Stimulated activated CD4-positive, alpha-beta T cell treated with anti-CD3 and anti-CD28 coated beads, Interleukin-4, amount 100 ng/mL, for 1 hour (primary cell): Measurements from ENCODE around the gene SFT2D3.
A peak's percentile ranks its signal among the peaks of the same experiment; 100 is the strongest.

Source experiments
- DNase-seq: peaks from one replicate; pipeline ENCODE4 v3.0.0-alpha.2; 2020

The SFT2D3 gene

DNA sequence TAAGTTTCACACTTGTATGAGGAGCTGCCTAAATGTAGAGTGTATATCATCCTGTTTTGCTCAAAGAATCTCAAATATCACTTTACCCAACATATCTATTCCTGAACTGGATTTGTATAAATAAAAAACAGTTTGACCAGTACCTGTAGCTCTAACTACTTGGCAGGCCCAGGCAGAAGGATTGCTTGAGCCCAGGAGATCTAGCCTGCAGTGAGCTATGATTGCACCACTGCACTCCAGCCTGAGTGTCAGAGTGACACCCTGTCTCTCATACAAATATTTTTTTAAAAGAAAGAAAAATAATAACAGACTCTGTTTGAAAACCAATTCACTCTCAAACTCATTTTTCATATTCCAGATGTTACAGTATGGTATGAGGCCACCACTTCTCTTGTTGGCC lies 18.2 kb upstream of the SFT2D3 start:
- DNase-seq = no peak

DNA sequence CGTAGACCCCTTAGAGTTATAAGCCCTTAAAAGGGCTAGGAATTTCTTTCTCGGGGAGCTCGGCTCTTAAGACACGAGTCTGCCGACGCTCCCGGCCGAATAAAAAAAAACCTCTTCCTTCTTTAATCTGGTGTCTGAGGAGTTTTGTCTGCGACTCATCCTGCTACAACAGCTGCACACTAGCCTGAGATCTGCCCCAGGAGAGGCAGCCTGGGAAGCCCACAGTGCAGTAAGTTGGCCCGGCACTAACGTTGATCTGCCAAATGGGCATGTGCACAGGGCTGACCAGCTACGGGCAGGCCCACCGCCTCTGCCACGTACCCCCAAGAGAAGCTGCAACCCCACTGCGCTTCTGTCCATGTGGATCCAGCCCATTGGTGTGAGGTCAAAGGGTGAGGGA lies 17.5 kb upstream of the SFT2D3 start:
- DNase-seq = no peak

DNA sequence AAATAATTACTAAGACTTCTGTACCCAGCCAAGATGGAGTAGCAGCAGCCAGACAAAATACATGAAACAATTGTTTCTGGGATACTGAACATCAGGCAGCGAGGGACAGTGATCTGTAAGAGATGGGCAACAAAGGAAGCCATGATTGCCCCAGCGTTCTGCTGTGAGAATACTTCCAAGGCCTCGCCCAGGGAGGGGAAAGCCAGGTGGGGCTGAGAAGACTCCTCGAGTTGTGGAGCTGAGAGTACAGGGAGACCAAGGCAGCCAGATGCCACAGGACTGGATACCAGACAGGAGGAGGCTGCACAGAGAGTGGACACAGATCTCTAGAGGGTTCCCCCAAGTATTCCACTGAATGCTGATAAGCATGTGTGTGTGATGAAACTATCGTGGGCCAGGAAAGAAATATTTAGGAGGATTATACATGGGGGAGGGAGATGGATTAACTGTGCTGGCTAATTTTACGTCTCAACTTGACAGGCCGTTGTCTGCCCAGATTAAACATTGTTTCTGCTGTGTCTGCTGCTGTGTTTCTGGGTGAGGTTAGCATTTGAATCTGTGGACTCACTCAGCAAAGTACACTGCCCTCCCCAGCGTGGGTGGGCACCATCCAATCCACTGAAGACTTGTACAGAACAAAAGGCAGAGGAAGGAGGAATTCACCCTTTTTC lies 15.8 kb upstream of the SFT2D3 start:
- no peak for DNase-seq

DNA sequence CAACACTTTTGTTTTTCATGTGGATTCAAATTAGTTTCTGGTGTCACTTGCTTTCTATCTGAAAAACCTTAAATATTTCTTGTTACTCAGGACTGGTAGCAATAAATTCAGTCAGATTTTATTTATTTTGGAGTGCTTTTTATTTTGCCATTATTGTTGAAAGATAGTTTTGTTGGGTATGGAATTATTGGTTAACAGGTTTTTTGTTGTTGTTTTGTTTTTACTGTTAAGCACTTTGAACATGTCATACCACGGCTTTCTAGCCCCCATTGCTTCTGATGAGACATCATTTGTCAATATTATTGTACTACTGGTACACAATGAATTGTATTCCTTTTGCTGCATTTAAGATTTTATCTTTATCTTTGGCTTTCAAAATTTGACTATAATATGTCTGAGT lies 12.9 kb upstream of the SFT2D3 start:
- no peak for DNase-seq

DNA sequence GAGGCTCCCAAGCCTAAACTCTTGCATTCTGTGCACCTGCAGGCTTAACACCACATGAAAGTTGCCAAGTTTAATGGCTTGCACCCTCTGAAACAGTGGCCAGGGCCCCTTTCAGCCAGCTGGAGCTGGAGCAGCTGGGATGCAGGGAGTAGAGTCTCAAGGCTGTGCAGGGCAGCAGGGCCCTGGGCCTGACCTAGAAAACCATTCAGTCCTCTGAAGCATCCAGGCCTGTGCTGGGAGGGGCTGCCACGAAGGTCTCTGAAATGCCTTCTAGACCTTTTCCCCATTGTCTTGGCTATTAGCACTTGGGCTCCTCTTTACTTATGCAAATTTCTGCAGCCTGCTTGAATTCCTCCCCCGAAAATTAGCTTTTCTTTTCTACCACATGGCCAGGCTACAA lies 10.6 kb upstream of the SFT2D3 start:
- DNase-seq = no peak

DNA sequence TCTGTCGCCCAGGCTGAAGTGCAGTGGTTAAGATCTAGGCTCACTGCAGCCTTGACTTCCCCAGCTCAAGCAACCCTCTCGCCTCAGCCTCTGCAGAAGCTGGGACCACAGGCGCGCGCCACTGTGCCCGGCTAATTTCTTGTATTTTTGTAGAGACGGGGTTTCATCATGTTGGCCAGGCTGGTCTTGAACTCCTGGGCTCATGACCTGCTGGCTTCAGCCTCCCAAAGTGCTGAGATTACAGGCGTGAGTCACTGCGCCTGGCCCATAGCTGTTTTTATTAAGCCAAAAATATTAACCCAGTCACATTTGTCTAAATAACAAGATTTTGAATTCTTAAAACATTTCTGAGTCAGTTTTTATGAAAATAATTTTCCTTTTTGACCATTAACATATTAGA lies 6.3 kb upstream of the SFT2D3 start:
- no peak for DNase-seq

DNA sequence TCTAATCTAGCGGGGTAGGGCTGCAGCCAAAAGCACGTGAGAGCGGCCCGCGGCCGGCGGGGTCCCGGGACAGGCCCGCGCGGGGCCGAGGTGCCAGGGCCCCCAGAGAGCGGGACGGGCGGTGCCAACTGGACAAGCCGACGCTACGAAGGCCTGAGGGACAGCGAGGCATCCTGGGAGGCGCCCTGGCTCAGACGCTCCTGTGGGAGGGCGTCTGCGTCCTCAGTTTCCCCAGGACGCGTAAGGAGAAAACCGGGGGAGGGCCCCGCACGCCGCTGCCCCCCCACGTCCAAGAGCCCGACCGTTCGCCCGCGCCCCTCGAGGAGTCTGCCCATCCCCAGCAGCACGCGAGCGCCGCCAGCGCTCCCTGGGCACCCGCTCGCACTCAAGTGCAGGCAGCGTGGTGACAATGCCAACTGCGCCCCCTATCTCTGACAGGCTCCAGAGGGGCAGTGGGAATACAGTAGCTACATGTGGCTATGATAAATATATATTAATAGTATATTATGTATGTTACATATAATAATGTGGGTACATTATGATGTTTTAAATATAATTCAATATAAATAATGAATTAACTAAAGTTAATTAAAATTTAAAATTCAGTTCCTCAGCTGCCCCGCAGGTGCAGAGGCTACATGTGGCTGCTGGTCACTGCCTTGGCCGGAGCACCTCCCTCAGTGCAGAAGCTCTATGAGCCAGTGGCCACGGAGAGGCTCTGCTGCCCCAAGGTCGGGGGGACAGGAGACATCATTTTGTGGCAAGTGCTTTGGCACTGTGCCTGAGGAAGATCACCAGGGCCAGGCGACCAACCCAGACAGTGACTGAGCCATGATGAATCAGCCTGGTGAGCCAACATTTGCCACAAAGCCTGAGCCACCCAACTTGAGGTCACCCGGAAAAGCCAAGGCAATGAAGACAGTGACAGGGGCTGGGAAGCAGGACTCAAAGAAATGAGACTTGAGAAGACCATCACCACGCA lies 5.5 kb upstream of the SFT2D3 start:
- DNase-seq = peak; percentile 58

DNA sequence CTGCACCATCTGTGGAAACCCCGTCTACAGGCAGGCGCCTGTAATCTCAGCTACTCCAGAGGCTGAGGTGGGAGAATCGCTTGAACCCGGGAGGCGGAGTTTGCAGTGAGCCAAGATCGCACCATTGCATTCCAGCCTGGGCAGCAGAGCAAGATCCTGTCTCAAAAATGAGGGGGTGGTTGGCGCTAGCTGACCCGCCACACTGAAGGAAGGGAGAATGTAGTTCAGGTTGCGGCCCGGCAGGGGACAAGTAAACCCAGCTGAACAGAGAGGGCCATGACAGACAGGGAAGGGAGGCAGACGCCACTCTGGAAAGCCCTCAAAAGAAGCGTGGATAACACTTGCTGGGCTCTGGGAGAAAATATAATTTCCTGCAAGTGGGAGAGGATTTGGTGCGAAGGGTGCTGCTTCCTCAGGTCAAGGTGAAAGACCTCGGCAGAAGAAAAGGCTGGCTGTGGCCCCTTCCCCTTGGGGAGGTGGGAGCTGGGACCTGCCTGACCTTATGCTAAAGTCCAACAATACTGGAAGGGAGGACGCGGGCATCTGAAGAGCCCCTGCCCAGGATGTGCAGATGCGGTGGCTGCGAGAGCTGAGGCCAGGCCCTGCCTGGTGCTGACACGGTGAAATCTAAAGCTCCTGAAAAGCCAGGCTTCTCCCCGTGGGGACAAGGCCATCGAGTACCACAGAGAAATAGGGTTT lies 3.7 kb upstream of the SFT2D3 start:
- no peak for DNase-seq

DNA sequence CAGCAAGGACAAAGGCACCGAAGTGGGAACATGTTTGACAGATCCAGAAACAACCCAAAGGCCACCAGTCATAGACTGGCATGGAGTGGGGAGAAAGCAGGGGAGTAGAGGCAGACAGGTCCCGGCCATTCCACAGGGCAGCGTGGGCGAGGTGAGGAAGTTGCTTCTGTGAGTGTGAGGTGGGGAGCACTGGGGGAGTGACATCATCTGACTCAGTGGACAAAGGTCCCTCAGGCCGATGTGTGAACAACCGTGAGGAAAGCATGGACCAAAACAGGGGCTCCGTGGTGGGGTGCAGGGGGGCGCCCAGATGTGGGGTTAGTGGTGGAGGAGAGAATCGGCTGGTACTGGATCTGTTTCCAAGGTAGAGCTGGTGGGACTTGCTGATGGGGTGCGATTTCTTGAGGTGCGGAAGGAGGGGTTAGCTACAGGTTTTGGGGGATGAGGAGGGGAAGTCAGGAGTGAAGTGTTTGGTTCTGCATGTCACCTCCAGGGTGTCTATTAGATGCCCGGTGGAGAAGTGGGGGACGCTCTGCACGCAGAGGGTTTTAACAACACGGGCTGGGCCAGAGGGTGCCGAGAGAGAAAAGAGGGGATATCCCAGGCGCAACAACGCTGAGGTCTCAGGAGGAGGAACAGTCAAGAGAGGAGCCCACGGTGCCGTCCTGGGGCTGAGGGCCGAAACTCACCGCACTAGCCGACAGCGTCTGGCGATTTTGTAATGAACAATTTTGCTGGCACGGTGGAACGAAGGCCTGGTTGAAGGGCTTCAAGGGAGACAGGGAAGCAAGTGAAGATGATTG lies 2.5 kb upstream of the SFT2D3 start:
- no peak for DNase-seq

DNA sequence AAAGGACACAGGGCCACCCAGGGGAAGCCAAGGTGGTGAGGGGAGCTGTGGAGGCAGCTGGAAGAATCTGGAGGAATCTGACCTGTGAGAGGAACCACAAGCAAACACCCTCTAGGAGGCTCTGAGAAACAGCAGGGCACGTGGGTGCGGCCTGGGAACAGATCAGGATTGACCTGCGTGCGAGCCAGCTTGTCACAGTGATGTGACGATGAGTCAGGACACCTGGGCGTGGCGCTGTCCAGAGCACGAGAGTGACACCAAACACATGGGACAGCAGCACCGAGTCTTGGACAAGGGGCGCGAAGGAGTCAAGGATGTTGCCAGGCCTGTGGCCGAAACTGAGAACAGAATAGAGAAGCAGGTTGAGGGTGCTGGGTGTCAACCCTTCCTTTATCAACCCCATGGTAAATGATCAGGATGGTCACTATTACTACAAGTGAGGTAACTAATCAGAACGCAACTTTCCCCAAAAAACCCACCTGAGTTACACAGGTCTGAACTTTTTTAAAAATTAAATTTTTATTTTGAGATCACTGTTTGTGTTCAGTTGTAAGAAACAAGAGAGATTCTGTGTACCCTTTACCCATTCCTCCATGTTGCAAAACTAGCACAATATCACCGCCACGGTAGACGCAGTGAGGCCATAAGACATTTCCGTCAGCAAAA lies 637 bp upstream of the SFT2D3 start:
- no peak for DNase-seq

DNA sequence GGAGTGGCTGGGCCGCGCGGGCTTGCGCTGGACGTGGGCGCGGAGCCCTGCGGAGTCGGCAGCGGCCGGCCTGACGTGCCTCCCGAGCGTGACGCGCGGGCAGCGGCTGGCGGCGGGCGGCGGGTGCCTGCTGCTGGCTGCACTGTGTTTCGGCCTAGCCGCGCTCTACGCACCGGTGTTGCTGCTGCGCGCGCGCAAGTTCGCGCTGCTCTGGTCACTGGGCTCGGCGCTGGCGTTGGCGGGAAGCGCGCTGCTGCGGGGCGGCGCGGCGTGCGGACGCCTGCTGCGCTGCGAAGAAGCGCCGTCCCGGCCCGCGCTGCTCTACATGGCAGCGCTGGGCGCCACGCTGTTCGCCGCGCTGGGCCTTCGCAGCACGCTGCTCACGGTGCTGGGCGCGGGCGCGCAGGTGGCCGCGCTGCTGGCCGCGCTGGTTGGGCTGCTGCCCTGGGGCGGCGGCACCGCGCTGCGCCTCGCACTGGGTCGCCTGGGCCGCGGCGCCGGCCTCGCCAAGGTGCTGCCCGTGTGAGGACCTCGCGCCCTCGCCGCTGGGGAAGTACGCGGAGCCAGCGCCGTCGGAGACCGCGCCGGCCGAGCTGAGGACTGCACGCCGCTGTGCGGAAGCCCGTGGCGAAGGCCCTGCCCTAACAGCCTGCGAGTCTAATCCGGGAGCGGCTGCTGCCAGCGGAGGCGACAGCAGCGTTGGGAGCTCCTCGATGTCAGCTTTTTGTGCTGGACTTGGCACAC lies 526 bp downstream of the SFT2D3 start:
- DNase-seq = peak; percentile 79

DNA sequence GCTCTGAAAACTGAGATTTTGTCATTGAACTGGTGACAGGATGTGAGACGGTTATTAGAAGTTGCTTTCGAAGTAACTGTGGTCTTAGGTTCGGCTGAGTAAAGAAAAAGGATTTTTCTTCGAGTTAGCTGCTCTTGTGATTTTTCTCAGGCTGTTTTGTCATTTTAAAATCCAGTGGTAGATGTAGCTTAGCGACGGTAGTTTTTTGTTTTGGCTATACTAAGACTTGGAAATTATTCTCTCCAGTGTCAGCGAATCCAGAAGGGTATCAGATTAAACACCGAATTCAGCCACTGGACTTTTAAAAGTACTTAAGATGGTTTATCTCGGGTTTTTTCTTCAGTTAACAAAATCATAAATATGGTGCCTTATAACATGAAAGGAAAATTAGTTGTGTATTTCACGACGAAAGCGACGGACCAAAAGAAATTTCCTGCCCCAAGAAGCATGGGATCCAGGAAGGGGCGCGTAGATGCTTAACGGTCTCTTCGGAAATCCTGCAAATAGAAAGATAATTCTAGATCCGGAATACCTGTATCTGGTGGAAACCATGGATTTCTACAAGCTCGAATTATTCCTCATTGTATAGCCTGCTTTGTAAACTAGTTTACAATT lies 1.2 kb downstream of the SFT2D3 start:
- DNase-seq = no peak

DNA sequence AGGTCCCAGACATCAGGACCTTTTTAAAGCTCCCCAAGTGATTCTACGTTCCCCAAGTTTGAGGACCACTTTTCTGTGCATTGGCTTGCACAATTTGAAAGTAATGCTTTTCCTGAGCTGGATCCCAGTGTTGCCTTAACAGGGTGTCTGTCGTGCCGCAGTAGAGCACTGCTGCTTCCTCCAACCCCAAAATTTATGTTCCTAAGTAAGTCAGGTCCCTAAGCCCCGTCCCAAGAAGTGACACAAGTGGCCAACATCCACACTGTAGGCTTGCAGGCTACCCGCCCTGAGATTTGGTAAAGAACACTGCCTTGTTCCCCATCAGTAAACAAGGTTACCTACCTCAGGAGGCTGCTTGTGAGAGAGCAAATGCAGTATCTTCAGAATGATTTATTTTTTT lies 2.0 kb downstream of the SFT2D3 start:
- DNase-seq = no peak

DNA sequence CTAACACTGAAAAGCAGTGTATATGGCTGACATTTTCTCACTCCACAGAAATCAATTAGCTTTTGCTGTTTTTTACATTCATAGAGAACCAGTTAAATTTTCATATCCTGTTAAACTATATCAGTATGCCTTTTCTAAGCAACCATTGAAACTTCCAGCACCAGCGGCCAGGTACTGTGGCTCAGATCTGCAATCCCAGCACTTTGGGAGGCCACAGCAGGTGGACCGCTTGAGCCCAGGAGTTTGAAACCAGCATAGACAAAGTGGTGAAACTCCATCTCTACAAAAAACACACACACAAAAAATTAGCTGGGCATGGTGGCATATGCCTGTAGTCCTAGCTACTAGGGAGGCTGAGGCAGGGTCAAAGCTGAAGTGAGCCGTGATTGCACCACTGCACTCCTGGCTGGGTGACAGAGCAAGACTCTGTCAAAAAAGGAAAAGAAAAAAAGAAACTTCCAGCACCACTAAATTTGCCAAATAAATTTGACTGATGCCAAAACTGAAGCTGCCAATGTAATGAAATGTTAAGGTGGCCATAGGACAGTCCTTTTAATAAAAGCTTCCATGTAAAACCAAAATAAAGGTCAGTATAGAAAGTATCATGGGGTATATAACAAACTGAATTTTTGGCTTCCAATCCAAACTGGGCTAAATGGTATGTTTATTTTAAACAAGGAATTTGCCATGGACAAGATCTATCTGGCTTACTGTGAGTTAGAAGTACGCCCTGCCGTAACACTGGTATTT lies 3.5 kb downstream of the SFT2D3 start:
- DNase-seq = no peak

DNA sequence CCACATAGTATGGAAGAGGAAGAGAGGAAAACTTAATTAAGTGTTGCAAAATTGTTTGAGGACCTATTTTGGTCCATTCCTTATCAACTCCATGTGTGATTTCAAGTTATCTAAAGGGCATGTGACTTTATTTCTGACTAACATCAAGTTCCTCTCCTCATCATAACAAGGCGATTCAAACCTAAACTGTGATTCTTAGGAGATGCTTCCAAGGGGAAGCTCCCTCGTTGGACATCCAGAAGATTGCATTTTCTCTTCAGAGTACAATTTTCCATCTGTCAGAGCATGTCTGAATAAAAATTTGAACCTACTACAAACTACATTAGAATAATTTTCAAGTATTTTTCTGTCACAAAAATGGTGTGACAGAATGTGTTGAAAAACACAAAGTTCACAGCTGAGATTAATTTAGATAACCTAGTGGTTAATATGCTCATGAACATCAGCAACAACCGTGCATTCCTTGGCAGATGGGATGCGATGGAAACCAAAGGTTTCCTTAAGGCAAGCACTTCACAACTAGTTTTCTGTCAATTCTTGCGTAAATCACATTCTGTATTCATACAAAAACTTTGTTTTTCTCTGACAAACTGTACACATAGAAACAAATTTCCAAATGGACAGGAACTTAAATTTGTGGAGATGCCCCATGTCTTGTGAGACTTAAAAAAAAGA lies 4.2 kb downstream of the SFT2D3 start:
- no peak for DNase-seq

DNA sequence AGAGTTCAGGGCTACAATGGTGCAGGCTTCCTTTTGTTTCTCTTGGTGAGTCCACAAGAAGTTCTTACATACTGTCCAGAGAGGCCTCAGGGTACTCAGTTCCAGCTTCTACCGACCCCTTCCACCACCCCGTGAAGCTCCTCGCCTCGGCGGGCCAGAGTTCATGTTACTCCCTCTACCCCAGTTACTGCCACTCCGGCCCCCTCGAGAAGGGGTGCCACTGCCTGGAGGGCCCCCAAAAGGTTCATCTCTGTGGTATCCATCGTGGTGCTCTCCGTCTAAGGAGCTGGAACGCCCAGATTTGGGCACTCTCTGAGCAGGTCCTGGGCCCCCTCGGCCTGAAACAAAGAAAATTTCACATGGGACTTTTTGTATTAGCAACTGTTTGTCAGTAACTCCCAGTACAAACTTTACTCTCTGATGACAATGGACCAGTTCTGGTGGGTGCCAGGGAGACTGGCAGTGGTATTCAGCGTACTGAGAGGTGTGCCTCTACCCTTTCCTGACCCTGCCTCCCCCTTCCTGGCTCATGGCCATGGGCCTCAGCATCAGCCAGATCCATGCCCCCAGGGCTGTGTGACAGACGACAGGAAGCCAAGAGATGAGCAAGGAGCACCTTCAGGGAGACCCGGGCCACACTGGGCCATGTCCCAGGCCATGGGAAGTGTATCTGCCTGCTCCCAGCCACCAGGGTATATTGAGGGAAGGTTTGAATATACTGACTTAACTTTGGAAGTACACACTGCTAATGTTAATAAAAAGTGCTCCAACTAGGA lies 5.1 kb downstream of the SFT2D3 start:
- DNase-seq = no peak

DNA sequence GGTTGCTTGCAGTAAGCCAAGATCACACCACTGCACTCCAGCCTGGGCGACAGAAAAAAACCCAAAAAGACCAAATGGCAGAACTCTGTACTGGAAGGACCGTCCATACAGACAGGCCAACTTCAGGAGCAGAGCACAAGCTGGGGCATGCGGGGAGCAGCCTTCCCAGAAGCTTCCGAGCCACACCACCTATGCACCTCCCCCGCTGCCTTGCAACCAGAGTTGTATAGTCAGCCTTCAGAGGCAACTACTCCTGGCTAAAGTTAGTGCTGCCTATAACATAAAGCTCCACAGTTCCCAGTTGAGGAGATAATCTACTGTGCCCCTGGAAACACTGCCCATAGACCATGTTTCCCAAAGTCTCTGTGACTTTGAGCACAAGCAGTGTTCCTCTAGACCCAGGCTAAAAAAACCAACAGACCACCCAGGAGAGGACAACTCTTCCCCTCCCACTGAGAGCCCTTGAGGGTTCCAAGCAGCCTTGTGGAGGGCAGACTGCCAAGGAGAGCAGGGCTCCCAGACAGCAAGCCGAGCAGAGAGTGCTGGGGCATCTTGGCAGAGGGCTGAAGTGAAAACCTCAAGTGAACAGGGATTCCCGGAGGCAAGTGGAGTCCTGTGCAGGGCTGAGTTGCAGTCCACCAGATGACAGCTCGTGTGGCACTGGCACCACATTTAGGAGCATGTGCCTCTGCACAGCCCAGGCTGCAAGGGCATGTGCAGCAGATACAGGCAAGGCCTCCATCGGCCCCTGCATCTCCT lies 6.8 kb downstream of the SFT2D3 start:
- DNase-seq = no peak

DNA sequence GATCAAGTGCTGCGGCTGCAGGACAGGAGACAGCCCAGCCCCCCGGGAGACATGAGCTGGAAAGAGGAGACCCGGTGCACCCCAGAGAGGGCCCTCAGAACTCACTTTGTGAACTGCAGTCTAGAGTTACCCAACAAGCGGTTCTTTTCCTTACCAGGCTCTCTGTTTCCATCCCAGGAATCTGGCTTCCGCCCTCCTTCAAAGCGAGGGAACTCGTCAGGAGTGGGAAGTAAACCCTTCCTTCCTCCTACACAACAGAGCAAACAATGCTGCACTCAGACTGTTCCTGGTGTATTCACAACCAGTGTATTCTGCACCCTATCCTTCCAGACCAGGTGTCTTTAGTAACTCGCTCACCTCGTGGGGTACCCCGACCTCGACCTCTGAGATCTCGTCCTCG lies 8.0 kb downstream of the SFT2D3 start:
- DNase-seq = no peak
